Activated T-cell treated with anti-CD3 and anti-CD28 coated beads, Interleukin-2, amount 50 U/mL, for 24 hours (primary cell): Measurements from ENCODE around the gene CYP26B1.

ENCODE experiments used
- DNase-seq: peaks from one replicate; pipeline ENCODE4 v3.0.0-alpha.2; 2020
- H3K27ac Mint-ChIP-seq: 2 replicates; pipeline ENCODE4 v1.8.0; 2020; ENCODE audit warnings: mild to moderate bottlenecking, mixed read lengths
- H3K27me3 Mint-ChIP-seq: 2 replicates; pipeline ENCODE4 v1.8.0; 2020; ENCODE audit warnings: mixed read lengths
- H3K36me3 Mint-ChIP-seq: 2 replicates; pipeline ENCODE4 v1.8.0; 2020; ENCODE audit warnings: low read depth, mixed read lengths
- H3K4me1 Mint-ChIP-seq: 2 replicates; pipeline ENCODE4 v1.8.0; 2020; ENCODE audit warnings: low read depth, mixed read lengths
- H3K4me3 Mint-ChIP-seq: 2 replicates; pipeline ENCODE4 v1.8.0; 2020; ENCODE audit warnings: mild to moderate bottlenecking, moderate library complexity, mixed read lengths
- H3K9me3 Mint-ChIP-seq: 2 replicates; pipeline ENCODE4 v1.8.0; 2020; ENCODE audit warnings: mixed read lengths

The CYP26B1 gene

DNA sequence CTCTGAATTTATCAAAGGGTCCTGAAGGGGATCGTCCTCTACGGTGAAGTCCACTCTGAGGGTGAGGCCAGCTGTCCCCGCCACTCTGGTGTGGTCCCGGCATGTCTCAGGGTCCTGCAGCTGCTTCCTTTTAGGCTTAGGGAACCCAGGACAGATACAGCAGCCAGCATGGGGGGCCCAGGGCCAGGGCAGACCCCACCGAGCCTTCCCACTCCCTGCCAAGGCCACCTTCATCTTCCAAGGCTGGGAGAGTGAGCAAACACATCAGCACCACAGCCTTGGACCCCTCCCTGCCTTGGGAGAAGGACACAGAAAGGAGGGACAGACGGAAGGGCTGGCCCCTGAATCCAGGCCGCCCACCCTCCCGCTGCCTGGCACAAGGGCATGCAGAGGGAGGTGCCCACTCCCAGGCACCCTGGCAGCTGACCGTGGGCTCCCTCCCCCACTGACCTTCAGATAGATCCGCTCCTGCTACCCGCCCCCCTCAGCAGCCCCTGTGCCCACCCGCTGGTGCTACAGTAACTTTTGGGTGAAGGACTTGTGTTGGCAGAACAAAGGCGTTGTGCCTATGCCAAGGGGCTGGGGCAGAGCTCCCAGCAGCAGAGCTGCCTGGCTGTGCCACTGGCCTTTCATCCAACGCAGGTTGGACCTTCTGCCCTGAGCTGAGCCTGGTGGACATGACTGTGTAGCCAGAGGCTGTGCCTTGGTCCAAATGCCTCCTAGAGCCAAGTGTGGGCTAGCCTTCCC is 7.6 kb downstream of the CYP26B1 start:
- no peak overlapping the region for H3K27ac Mint-ChIP-seq
- H3K4me3 Mint-ChIP-seq, result no peak overlapping the region
- no peaks in the 10 kb centered on the region for H3K9me3 Mint-ChIP-seq
- H3K27me3 Mint-ChIP-seq, result peaks cover 34% of the 10 kb centered on the region
- peaks cover 11% of the 10 kb centered on the region for H3K4me1 Mint-ChIP-seq
- DNase-seq, result peak; percentile 23
- H3K36me3 Mint-ChIP-seq, result no peaks in the 10 kb centered on the region

- H3K27ac Mint-ChIP-seq, result no peak overlapping the region
- DNase-seq, result no peak
- H3K4me1 Mint-ChIP-seq, result peaks cover 11% of the 10 kb centered on the region
- no peak overlapping the region for H3K4me3 Mint-ChIP-seq
- no peaks in the 10 kb centered on the region for H3K36me3 Mint-ChIP-seq
- H3K9me3 Mint-ChIP-seq, result no peaks in the 10 kb centered on the region
- H3K27me3 Mint-ChIP-seq, result peaks cover 33% of the 10 kb centered on the region
These were observed 8.2 kb downstream of the CYP26B1 start for GRCh38 chr2:72139471-72139873.

DNA sequence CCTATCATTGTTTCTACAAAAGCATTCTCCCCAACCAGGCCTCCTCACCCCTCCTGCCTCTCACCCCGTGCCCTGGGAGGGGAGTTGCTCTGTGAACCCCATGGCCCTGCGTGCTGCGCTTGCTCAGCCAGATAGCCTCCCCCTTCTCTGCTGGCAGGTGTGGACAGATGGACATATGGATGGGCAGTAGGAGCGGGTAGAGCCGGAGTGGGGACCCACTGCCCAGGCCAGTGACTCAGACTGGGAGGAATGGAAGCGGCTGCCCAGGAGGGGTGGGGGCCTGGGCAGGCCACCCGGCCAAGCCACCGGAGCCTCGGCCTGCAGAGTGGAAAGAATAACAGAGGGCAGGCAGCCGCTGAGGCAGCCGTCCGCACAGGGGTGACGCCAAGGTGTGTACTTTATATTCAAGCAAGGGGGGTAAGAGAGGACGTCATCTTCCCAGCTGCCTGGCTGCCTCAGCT is 8.7 kb downstream of the CYP26B1 start:
- H3K27me3 Mint-ChIP-seq, result peaks cover 30% of the 10 kb centered on the region
- no peak overlapping the region for H3K4me3 Mint-ChIP-seq
- H3K4me1 Mint-ChIP-seq, result peaks cover 8% of the 10 kb centered on the region
- no peaks in the 10 kb centered on the region for H3K36me3 Mint-ChIP-seq
- H3K27ac Mint-ChIP-seq, result no peak overlapping the region
- DNase-seq, result no peak
- H3K9me3 Mint-ChIP-seq, result no peaks in the 10 kb centered on the region

GRCh38 chr2:72138011-72138881 is 9.4 kb downstream of the CYP26B1 start:
- no peaks in the 10 kb centered on the region for H3K9me3 Mint-ChIP-seq
- H3K36me3 Mint-ChIP-seq, result no peaks in the 10 kb centered on the region
- H3K4me3 Mint-ChIP-seq, result no peak overlapping the region
- peaks cover 23% of the 10 kb centered on the region for H3K27me3 Mint-ChIP-seq
- H3K27ac Mint-ChIP-seq, result no peak overlapping the region
- H3K4me1 Mint-ChIP-seq, result peaks cover 2% of the 10 kb centered on the region
- peak; percentile 28 for DNase-seq

DNA sequence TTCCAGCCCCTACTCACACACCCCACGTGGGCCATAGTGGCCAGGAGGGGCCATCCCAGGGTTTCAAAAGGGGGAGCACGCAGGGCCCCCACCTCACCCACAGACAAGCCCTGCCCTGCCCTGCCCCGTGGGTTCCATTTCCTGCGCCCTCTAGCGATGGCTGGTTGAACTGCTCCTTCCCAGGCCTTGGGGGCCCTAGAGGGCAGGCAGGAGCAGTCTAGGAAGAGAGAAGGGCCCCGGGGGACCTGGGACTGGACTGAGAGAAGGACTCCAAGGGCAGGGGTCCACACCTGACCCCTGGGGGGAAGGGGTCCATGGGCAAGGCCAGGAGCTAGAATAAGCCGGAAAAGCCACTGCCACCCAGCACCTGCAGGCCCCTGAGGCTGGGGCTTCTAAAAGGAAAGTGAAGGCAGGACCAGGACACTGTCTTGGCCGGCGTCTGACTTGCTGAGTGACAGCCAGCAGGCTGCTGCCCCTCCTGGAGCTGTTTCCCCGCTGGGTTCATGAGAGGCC is 10.1 kb downstream of the CYP26B1 start:
- Mint-ChIP-seq H3K27me3 (peaks cover 20% of the 10 kb centered on the region), H3K4me1 (peaks cover 2% of the 10 kb centered on the region), H3K36me3 (no peaks in the 10 kb centered on the region), H3K4me3 (no peak overlapping the region), H3K27ac (no peak overlapping the region), H3K9me3 (no peaks in the 10 kb centered on the region)
- peak; percentile 80 for DNase-seq

GRCh38 chr2:72136933-72137497 is 10.6 kb downstream of the CYP26B1 start:
- peaks cover 14% of the 10 kb centered on the region for H3K27me3 Mint-ChIP-seq
- H3K4me1 Mint-ChIP-seq, result peaks cover 2% of the 10 kb centered on the region
- H3K4me3 Mint-ChIP-seq, result no peak overlapping the region
- H3K27ac Mint-ChIP-seq, result no peak overlapping the region
- no peaks in the 10 kb centered on the region for H3K9me3 Mint-ChIP-seq
- no peaks in the 10 kb centered on the region for H3K36me3 Mint-ChIP-seq
- DNase-seq, result no peak

DNA sequence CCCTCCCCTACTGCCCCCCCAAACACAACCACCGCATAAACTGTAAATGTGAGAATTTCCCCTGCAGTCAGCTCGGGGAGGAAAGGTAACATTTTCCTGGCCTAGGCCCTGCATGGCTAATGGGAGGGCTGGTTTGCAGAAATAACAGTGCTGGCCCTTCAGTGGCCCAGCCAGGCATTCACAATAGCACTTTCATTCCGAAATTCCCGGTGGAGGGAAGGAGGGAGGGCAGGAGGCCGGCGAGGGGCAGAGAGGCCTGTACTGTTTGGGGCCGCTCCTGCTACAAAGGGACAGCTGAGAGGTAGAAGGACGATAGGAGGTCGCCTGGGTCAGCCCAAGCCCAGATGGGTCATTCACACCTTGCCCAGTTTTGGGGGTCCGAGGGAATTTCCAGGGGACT is 11.3 kb downstream of the CYP26B1 start:
- no peak for DNase-seq
- Mint-ChIP-seq H3K36me3 (no peaks in the 10 kb centered on the region), H3K27me3 (peaks cover 8% of the 10 kb centered on the region), H3K9me3 (no peaks in the 10 kb centered on the region), H3K4me1 (peaks cover 2% of the 10 kb centered on the region), H3K4me3 (no peak overlapping the region), H3K27ac (no peak overlapping the region)

- Mint-ChIP-seq H3K27me3 (peaks cover 6% of the 10 kb centered on the region), H3K36me3 (no peaks in the 10 kb centered on the region), H3K4me3 (no peak overlapping the region), H3K27ac (no peak overlapping the region), H3K4me1 (peaks cover 2% of the 10 kb centered on the region), H3K9me3 (no peaks in the 10 kb centered on the region)
- no peak for DNase-seq
These were observed 11.7 kb downstream of the CYP26B1 start for GRCh38 chr2:72135921-72136320.

DNA sequence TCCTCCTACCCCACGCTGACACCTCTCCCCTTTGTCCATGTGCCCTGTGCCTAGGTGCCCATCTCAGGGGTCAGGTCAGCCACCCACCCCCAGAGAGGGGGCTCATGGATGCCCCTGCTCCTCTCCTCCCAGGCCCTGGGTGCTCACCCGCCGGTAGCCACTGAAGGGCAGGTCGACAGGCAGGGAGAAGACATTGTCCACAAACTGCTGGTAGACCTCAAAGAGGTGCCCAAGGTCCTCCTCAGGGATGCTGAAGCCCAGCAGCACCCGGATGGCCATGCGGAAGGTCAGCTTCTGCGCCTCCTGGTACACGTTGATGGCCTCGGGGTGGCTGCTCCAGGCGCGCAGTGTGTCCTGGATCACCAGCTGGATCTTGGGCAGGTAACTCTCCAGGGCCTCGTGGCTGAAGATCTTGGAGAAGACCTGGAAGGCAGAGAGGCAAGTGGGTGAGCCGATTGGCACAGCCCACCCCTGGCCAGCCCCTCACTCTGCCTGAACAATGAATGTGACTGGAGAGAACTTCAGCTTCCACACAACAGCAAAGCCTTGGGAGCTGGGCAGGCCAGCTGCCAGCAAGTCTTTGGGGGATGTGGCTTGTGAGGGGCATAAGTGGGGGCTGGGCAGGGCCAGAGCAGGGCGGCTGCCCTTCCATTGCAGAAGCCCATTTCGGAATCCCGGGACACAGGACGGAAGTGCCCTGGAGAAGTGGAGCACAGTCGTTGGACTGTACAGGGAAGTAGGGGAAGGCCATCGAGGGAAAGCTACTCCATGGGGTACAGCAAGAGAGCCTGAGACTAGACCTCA is 12.5 kb downstream of the CYP26B1 start:
- Mint-ChIP-seq H3K36me3 (no peaks in the 10 kb centered on the region), H3K27me3 (peaks cover 11% of the 10 kb centered on the region), H3K27ac (no peak overlapping the region), H3K4me3 (no peak overlapping the region), H3K9me3 (no peaks in the 10 kb centered on the region), H3K4me1 (peaks cover 2% of the 10 kb centered on the region)
- DNase-seq, result no peak

DNA sequence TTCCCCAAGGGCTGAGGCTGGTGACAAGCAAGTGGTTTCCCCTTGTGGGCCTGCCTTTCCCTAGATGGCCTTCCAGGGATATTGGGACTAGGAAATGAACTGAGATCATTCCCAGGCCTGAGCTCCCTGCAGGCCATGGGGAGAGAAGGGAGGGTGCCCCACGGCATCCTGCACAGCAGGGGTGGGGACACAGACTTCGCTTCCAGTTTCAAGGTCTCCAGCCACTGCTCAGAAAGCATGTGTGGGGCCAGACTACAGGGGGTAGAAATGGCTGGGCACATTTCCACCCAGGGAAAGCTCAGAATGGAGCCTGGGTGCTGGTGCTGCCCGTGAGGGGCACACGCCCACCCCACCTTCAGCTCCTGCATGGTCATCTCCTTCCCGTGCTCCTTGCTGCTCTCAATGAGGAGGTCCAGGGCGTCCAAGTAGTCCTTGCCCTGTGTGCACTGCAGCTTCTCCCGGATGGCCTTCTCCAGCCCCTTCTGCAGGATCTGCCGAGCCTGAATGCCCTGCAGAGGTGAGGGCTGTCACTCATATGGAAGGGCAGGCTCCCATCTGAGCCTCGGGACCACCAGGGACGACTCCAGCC is 13.2 kb downstream of the CYP26B1 start:
- no peak for DNase-seq
- peaks cover 13% of the 10 kb centered on the region for H3K27me3 Mint-ChIP-seq
- no peaks in the 10 kb centered on the region for H3K9me3 Mint-ChIP-seq
- no peaks in the 10 kb centered on the region for H3K36me3 Mint-ChIP-seq
- no peak overlapping the region for H3K4me3 Mint-ChIP-seq
- H3K27ac Mint-ChIP-seq, result no peak overlapping the region
- peaks cover 2% of the 10 kb centered on the region for H3K4me1 Mint-ChIP-seq

DNA sequence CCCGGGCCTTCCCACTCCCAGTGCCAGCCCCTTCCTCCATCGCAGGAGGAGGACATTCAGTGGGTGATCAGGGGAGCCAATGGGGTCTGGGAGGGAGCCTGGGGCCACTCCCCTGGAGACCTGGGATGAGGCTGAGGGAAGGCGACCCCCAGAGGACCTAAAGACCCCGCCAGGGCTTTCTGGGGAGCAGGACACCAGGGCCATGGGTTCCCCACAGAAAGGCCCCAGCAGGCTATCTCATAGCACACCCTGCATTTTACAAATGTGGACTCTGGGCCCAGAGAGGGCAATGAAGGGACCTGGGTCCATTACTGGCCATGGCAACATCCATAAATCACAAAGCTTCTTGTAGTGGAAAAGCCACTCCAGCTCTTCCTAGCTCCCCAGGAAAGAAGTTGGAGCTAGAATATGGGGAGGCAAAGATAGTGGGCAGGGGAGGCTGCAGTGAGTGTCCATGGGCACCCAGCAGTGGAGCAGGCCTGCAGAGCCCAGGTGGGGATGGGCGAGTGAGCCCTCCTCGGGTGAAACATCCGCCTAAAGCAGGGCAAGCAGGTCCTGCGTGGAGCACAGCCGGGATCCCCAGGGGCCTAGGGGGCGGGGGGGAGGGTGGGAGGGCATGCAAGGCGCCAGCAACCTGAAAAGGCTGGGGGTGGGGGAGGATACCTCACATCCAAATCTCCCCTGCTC is 13.8 kb downstream of the CYP26B1 start:
- H3K36me3 Mint-ChIP-seq, result no peaks in the 10 kb centered on the region
- H3K9me3 Mint-ChIP-seq, result no peaks in the 10 kb centered on the region
- no peak overlapping the region for H3K4me3 Mint-ChIP-seq
- no peak for DNase-seq
- H3K4me1 Mint-ChIP-seq, result peaks cover 2% of the 10 kb centered on the region
- no peak overlapping the region for H3K27ac Mint-ChIP-seq
- peaks cover 13% of the 10 kb centered on the region for H3K27me3 Mint-ChIP-seq

GRCh38 chr2:72132981-72133720 is 14.5 kb downstream of the CYP26B1 start:
- no peaks in the 10 kb centered on the region for H3K36me3 Mint-ChIP-seq
- H3K4me3 Mint-ChIP-seq, result no peak overlapping the region
- H3K9me3 Mint-ChIP-seq, result no peaks in the 10 kb centered on the region
- no peak overlapping the region for H3K27ac Mint-ChIP-seq
- H3K27me3 Mint-ChIP-seq, result peaks cover 13% of the 10 kb centered on the region
- no peak for DNase-seq
- H3K4me1 Mint-ChIP-seq, result peaks cover 2% of the 10 kb centered on the region
